ENCODE data around the gene TOP2B. TPM values are rescaled to one million over a fixed set of nuclear protein-coding genes. Genes with fewer than 3 reads are reported as not detected.

Gene TOP2B
- total RNA-seq, 1 experiment from 2014 or later, result 63.1 TPM

DNA sequence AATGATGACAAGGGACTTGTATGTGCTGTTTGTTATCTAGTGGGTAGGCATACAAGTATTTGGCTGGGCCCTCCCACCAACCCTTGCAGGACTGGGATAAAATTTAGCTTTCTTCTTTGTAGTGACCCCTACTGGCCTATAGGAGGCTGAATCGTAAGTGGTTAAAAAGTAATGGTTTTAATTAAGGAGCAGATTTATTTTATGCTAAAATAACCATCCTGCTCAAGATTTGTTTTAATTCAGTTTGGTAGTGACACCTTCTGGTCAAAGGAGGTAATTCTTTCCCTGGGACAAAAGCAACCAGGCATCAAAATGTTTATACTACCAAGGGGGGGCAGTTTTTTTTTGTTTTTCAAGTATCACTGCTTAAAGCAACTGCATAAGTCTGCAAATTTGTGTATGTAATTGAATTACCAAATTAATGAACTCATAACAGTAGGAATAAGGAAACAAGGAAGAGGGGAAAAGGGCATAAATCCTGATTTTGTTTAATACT lies 70.7 kb downstream of the TOP2B start:
- TF ChIP-seq REST (IDR thresholded peaks at IDR 0.05; ENCODE audit: insufficient read depth in 1 of 2, low read depth in 2 of 2, low read length in 1 of 2), result no peak
- TF ChIP-seq SIN3A (IDR thresholded peaks at IDR 0.05; ENCODE audit: borderline replicate concordance, insufficient read depth, low read depth, low read length), result no peak
- TF ChIP-seq CTCF (IDR thresholded peaks at IDR 0.05), result peak; percentile 62; the same call in 1 of the 2 replicates
- Histone ChIP-seq H3K27ac (ENCODE audit: low read length) (no peak overlapping the region), H3K4me1 (ENCODE audit: control insufficient read depth, insufficient read depth, low read length) (no peaks in the 10 kb centered on the region), H3K27me3 (ENCODE audit: control insufficient read depth, insufficient read depth, low read length) (no peaks in the 10 kb centered on the region), H3K36me3 (ENCODE audit: control insufficient read depth, insufficient read depth, low read length) (peaks cover 3% of the 10 kb centered on the region), H3K4me3 (ENCODE audit: low read depth in 2 of 2, low read length in 2 of 2) (no peak overlapping the region), H3K9me3 (ENCODE audit: control insufficient read depth, insufficient read depth, low read depth, low read length) (no peaks in the 10 kb centered on the region)
- no peak for ATAC-seq
- CTCF ChIA-PET, result interaction anchor here (0.6 kb wide), 1 partner anchor 740 kb away, joined by 3 read pairs; no protein-coding TSS in a partner anchor
- intact Hi-C loops (cut with micrococcal nuclease; ENCODE audit: unreplicated experiment), result loop anchor here (2.0 to 5.0 kb wide), 2 partner anchors 632 to 821 kb away; no protein-coding TSS in a partner anchor
- in situ Hi-C loops (cut with HindIII; ENCODE audit: low pct_unique_long_range_greater_than_20kb, low sequenced_read_pairs), result no loop called here
- POLR2A ChIA-PET, result no interaction called here
- BruUV-seq (replicated peaks), result no TSS peak
- no peak for DNase-seq (ENCODE audit: low read depth, low spot score)

DNA sequence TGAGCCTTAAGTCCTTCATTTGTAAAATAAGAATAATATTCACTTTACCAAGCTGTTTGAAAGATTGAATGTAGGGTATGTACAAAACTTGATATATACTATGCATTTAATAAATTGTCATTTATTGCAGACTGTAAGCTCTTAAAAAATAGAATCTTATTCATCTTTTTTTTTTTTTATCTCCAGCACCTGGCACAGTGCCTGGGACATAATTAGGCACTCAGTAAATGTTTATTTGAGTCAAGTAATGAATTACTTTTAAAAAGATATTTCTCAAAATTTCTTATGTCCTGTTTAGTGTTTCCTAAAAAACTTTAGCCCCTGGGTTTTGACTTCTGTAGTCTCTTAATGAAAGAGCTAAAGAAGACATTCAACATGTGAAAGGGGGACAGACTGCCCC lies 71.7 kb downstream of the TOP2B start:
- no TSS peak for BruUV-seq (replicated peaks)
- H3K4me3 ChIP-seq (ENCODE audit: low read depth in 2 of 2, low read length in 2 of 2), result no peak overlapping the region
- intact Hi-C loops (cut with micrococcal nuclease; ENCODE audit: unreplicated experiment), result loop anchor here (5.0 kb wide), 1 partner anchor 631 kb away; no protein-coding TSS in a partner anchor
- no peak for ATAC-seq
- H3K36me3 ChIP-seq (ENCODE audit: control insufficient read depth, insufficient read depth, low read length), result no peaks in the 10 kb centered on the region
- ChIA-PET CTCF (interaction anchor here (0.6 to 0.7 kb wide), 2 partner anchors 23 to 911 kb away, joined by 3 read pairs; no protein-coding TSS in a partner anchor), POLR2A (no interaction called here)
- TF ChIP-seq POLR2AphosphoS5 (IDR thresholded peaks at IDR 0.05; ENCODE audit: low read depth, low read length), result no peak
- TF ChIP-seq REST (IDR thresholded peaks at IDR 0.05; ENCODE audit: insufficient read depth in 1 of 2, low read depth in 2 of 2, low read length in 1 of 2), result no peak
- no peak for TF ChIP-seq CTCF (IDR thresholded peaks at IDR 0.05)
- TF ChIP-seq TCF7L2 (IDR thresholded peaks at IDR 0.05; ENCODE audit: low read depth, low read length), result no peak
- TF ChIP-seq SIN3A (IDR thresholded peaks at IDR 0.05; ENCODE audit: borderline replicate concordance, insufficient read depth, low read depth, low read length), result no peak
- no peak overlapping the region for H3K27ac ChIP-seq (ENCODE audit: low read length)
- H3K4me1 ChIP-seq (ENCODE audit: control insufficient read depth, insufficient read depth, low read length), result no peaks in the 10 kb centered on the region
- DNase-seq (ENCODE audit: low read depth, low spot score), result no peak
- H3K9me3 ChIP-seq (ENCODE audit: control insufficient read depth, insufficient read depth, low read depth, low read length), result no peaks in the 10 kb centered on the region
- in situ Hi-C loops (cut with HindIII; ENCODE audit: low pct_unique_long_range_greater_than_20kb, low sequenced_read_pairs), result no loop called here
- H3K27me3 ChIP-seq (ENCODE audit: control insufficient read depth, insufficient read depth, low read length), result no peaks in the 10 kb centered on the region

All from Panc1 (cell line).